HG03354 (cell line): Measurements from ENCODE around the gene SLC4A8.

ENCODE experiments used
- ATAC-seq: cut with Tn5 transposase; IDR thresholded peaks from one replicate; pipeline ENCODE4 v1.9.1; 2021; ENCODE audit warnings: mild to moderate bottlenecking; ENCODE audit not compliant: unreplicated experiment, poor library complexity, severe bottlenecking

The SLC4A8 gene

DNA sequence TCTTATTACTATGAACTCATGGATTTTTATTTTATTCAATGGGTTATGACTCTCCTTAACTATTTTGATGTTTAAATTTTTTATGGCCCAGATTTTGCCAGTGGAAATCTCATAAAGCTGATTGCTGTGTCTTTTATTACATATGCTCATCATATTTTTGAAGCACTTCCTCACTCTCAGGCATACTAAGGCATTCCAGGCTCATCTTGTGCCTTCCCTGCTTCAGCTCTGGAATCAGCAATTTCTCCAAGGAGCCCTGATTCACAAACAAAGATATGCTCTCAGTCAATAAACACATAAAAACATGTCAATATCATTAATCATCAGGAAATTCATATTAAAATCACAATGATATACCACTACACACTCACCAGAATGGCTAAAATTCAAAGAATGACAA lies 121.5 kb downstream of the SLC4A8 start:
- no peak for ATAC-seq

DNA sequence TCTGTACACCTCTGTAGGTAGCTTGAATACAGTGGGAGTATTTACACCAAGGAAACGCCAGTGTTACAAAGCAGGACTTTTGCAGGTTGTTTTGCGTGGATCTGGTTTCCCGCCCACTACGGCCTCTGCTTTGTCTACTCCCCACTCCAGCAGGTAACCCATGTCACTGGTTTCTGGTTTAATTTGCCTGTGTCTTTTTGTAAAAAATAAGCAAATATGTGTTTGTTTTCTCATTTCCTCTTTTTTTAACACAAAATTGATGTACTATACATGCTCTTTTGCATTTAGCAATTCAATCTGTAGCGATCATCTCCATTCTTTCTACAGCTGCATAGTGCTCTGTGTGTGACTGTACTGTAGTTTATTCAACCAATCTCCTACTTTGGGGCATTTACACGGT lies 123.0 kb downstream of the SLC4A8 start:
- no peak for ATAC-seq

DNA sequence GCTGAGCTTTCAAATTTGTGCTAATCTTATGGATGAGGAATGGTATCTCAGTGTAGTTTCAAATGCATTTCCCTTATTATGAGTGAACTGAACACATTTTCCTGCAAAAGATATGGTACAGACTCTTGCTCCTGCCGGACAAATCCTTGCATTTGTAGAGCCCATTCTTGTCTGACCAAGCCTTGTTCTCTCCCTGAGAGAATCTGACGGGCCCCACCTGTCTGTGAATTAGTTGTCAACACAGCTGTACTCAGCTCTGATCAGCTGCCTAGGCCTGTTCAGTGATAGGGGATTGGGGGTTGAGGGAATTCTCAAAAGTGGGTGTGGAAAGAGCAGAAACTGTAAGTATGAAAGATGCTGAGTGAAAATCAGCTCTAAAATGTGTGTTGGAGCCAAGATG lies 123.6 kb downstream of the SLC4A8 start:
- ATAC-seq, result no peak

DNA sequence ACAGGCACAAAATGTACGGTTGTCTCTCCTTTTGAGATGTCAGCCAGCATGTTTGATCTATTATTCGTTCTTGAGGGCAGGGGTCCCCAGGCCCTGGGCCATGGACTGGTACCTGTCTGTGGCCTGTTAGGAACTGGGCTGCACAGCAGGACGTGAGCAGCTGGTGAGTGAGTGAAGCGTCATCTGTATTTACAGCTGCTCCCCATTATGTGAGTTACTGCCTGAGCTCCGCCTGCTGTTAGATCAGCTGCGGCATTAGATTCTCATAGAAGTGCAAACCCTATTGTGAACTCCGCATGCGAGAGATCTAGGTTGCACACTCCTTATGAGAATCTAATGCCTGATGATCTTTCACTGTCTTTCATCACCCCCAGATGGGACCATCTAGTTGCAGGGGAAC lies 125.0 kb downstream of the SLC4A8 start:
- ATAC-seq, result no peak
